SK-N-DZ (cell line): ENCODE measurements around the gene ASTN2.
"Not testable (repeated sequence)": the region's sequence is repeated elsewhere in the genome, so short reads cannot be mapped to it uniquely, and the experiment has no call there.

Experiments
- DNase-seq: peaks from one replicate; pipeline ENCODE4 v3.0.0-alpha.2; 2015; ENCODE audit warnings: low spot score

The ASTN2 gene

DNA sequence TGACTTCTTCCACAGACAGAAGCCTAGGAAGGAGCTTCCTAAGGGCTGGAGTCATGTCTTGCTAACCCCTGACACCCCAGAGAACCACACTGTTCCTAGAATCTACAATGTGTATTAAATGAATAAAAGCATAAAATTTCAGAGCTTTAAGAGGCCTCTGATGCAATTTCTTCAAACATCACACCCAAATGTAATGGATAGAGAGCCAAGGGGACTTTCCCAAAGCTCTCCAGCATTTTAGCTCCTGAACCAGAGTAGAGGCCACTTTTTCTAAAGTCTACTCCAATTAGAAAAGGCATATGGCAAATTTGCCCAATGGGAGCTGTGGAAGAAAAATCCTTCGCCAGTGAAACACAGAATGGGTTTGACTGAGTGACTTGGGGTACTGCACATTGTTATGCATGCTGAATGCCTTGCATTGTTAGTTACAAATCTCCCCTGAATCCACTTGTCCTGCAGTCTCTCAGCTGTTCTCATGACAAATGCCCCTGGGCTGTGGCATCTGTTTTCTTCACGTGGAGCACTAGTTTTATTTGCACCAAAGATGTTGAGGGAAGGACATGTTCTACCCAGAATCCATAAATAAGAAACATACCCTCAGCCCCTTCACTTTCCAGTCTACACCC lies 334.0 kb downstream of the ASTN2 start:
- no peak for DNase-seq

DNA sequence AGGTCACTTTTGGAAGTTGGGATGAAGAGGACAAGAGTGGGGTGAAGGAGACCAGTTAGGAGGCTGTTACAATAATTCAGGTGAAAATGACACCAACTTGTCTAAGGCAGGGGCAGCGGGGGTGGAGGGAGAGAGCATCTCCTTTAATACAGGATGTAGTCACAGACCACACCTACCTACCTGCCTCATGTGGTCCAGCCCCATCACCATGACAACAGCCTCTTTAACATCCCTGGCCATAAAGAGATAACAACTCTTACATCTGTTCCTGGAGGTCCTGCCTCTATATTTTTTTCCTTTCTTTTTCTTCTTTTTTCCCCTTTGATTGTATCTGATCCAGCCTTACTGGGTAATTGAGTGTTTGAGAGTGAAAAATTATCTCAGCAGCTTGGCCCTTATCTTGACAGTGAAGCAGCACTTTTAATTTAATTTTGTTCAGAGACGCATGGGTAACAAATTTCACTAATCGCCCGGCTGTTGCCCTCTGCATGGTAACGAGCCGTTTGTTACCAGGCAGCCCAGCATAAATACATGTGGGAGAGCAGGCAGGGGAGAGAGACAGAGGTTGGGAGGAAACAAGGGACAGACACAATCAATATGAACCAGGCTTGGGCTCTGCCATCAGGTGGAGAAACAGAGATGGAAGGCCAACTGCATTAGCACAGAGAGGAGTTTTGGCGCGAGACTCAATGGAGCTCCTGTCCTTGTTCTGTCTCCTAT lies 338.1 kb downstream of the ASTN2 start:
- peak; percentile 87 for DNase-seq

DNA sequence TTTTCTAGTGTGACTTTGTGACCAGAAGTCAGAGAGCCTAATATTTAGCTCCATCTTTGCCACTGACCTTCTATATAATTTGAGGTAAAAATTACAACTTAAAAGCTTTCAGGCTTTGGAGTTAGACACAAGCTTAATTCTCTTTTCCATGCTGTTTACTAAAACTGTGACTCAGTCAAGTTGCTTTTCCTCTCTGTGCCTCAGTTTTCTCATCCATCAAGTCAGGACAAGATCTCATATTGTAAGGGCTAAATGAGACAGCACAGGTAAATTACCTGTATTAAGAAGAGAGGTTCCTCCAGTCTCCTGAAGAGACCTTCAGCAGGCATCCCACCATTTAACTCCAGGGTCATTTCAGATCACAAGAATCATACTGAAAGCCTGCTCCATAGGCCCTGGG lies 339.2 kb downstream of the ASTN2 start:
- DNase-seq, result no peak

DNA sequence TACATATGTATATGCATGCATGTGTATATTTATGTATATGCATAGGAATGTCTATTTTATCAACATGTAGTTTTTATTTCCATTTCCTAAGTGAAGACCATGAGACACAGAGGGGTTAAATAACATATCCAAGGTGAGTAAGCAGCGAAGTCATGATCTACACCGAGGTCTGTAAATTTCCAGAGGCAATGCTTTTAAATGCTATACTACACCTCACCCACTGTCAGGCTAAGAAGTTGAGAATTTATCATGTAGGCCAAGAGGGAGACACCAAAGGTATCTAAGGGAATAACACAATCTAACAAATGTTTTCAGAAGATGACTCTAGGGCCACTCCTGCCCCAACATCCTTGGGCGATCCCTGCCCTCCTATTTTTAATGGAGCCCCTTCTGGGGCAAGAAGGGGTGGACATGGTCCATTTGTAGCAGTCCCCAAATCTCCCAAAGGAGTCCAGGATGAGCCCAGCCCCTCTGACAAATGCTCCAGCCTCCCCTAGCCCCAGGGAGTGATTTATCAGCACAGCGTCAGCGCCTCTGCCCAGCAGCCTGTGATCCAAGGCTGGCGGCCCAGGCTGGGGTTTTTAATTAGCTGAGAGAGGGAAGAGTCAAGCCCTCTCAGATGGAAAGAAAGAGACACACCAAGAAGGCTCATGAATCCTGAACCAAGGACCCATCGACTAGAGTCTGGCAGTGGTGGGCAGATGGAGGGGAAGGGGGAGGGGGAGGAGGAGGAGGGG lies 339.9 kb downstream of the ASTN2 start:
- DNase-seq, result peak; percentile 36

DNA sequence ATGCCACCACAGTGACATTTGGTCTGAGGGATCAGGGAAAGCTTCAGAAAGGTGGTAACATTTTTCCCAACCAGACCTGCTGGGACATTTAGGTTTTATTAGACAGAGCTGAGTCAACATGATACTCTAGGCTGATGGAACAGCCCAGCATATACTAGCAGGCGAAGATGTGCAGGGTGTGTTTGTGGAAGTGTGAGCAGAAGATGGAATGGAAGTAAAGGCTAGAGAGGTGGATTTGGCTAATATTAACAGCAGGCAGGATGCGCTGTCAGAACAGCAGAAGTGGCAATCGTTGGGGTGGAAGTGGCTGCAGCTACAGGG lies 340.6 kb downstream of the ASTN2 start:
- no peak for DNase-seq

DNA sequence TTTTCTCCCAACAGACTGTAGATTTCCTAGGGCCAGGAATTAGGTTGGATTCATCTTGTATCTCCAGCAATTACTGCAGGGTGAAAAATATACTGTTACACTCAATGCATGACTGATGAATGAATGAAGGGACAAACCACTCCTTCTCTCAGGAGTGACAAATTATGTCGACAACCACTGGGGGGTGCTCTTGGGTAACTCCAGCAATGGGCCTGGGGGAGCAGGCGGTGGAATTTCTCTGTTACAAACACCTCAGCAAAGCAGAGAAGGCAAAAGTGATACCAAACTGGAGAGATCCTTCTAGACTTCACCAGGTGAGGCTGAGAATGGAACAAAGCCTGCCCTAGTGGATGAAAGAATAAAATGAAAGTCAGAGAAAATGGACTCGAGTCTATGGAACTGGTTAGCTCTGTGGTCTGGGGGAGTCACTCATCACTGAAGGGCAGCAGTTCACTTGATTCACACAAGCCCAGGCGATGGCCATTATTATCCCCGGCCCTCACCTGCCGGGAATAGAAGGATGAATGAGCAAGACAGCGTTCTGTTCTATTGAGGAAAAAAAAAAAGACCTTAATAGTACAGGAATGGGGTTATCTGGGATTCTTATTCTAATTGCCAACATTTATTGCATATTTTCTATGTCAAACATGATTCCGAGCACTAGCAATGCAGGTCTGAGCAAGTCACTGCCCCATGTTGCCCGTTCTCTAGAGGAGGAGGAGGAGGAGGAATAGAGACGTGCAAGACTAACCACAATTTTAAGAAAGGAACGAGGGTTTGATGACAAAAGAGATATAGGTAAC lies 341.1 kb downstream of the ASTN2 start:
- DNase-seq, result peak; percentile 48

DNA sequence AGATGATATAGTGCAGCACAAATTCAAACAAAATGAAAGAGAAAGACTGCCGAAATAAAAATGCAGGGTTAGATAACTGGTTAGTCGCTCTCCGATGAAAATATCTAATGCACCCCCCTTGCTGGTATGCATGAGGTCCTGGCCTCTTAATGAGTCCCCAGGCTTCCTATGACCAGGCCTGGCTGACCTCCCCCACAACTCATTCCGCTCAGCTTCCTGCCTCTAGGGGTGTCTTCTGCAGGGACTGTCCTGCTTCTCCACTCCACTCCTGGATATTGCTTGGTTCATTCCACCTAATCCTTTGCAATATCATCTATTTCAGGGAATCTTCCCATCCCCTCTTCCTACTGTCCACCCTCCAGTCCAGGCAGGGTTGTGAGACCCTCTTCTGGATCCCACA lies 341.8 kb downstream of the ASTN2 start:
- no peak for DNase-seq

DNA sequence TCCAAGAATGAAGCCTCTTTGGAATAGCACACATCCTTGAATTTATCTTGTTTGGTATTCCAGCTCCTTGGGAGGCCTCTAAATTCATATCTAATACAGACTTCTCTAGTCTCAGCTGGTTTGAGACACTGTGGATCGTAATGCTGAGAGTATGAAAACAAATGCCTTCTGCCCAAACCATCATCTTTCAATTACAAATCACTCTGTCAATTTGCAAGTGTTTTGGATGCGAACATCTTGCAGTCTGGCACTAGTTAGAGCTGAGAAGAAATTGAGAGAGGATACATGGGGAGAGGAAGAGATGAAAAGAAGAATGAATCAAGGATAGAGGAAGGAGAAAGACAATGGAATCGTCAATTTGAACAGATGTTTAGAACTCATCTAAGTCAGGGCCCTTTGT lies 342.6 kb downstream of the ASTN2 start:
- DNase-seq, result no peak

DNA sequence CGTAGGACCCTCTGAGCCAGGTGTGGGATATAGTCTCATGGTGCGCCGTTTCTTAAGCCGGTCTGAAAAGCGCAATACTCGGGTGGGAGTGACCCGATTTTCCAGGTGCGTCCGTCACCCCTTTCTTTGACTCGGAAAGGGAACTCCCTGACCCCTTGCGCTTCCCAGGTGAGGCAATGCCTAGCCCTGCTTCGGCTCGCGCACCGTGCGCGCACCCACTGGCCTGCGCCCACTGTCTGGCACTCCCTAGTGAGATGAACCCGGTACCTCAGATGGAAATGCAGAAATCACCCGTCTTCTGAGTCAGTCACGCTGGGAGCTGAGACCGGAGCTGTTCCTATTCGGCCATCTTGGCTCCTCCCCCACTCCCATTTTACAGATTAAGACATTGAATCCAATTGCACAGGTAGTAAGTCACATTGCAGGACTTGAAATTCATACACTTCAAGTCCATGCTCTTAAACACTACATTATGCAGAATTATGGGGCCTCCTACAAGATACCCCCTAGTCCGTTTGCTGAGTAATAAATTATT lies 343.1 kb downstream of the ASTN2 start:
- DNase-seq, result not testable (repeated sequence)

DNA sequence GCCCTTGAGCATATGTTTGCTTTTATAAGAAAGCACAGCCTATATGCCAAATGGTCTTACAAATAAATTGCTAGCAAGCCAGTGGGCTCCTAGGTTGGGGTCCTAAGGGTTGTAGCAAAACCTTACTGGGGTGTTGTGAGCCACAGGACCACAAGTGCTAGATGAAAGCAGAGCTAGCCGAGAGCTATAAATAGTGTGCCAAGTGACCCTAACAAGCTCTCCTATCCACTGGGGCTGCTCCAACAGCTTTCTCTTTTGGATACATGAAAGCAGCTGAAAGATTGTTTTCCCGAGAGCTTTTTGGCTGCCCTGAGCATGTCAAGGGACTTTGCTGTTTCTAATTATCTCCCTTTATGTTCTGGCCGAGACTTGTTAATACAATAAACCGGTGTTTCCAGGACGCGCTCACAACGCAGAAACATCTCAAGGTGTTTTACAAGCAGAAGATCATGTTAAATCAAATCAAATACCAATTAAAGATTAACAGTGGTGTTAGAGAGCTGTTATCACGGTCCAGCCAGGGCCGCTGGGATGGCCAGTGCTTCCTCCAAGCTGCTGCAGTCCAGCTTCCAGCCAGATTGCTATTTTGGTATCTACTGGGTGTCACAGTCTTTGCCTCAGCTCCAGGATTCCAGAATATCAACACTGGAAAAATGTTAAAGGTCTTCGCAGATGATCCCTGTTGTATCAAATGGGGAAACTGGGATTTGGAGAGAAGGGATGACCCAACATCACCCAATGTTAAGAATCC lies 351.0 kb downstream of the ASTN2 start:
- peak; percentile 79 for DNase-seq

DNA sequence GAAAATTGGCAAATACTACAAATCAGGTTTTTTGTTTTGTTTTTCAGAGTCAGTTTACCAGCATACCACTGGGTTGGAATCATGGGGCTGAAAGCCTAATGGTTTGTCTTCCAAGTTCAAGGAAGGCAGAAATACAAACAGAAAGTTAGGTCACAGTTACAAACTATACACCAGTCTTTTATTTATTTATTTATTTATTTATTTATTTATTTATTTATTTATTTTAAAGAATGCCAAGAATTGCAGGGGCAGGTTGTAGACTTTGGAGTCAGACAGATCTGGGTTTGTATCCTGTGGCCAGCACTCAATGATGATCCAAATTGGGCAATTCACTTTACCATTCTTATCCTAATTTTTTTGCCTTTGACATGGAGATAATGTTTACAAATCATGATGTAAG lies 353.9 kb downstream of the ASTN2 start:
- no peak for DNase-seq

DNA sequence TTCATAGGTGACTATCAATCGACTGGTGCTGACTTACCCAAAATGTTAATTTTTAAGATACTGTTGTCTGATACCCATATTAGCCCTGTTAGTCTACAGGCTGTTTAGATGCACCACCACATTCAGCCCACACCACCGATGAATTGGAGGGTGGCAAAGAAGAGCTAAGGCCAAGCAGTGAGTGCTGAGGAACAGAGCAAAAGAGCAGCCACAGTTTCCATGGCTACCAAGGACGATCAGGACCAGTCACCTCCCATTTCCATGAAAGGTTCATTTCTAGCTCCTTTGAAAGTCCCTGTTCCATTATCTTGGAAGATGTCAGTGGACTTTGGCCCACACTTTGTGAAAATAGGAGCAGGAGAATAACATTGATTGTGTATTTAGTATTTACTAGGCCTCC lies 364.9 kb downstream of the ASTN2 start:
- DNase-seq, result no peak

DNA sequence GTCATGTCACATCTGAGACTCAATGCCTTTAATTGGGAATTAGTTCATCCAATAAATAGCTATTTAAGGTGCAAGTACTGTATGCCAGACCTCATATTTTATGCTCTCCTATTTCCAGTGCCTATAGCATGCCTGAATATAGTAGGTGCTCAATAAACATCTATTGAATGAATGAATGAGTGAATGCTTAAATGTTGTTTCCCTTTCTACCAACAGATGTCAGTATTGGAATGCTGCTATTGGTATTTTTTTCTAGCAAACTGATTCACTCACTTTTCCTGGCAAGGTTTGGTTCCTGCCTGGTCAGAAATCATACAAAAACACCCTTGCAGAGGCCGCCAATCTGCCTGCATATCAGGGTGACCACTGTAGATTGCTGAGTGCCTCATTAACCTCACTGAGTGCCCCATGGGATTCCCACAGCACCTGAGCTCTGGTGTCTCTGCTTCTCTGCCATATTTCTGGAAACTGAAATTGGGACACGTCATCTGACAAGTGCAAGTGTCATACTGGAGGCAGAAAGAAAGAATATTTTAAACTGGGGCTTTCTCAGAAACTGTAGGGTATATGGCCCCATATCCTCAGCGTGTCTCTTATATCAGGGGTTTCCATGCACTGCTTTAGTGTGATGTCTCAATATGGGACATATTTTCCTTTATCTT lies 368.1 kb downstream of the ASTN2 start:
- no peak for DNase-seq

DNA sequence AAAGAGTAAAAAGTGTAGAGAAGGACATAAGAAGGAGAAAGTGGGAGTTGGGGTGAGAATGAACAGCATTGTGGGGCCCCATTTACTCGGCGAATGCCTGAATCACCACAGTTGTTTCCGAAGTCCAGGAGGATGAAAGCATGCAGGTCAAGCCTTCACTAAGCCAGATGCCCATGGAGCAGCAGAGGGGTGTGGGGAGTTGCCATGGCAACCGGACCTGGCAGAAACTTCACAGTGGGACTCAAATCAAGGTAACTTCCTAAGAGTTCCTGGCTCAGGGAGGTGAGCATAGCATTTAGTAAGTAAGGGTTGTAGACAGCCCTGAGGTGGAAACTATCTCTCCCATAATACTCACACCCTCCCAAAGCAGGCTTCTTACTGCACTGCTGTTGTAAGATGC lies 370.6 kb downstream of the ASTN2 start:
- peak; percentile 44 for DNase-seq

DNA sequence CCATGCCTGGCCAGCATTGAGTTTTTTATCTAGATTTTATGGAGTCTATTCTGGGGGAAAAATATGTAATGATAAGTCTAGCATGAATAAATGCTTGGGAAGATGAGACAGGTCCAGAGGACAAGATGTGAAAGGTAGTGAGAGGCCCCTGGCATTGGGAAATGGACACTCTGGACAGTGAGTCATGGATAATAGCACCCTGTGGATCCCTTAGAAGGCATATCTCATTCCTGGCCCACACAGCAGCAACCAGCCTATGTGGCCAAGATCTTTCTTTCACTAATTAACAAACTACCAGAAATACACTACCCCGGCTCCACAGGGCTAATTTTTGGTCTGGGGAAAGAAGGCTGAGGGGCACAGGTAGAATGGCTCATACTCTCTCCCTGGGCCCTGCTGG lies 371.7 kb downstream of the ASTN2 start:
- no peak for DNase-seq

DNA sequence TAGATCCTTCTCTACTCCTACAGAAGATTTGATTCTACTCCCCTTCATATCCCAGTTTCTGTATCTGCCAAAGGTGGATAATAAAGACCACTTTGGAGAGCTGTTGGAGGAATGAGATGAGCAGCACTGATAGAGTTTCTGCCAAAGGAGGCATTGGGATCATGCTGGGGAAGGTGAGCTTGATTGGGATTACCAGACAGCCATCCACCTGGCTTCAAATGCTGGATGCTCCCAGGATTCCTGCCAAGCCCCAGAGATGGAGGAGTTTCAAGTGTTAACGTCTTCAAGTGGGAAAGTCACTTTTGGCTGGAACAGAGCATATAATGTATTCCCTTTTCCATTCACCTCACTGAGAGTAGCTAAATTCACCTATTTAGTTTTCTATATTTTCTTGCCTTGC lies 379.3 kb downstream of the ASTN2 start:
- no peak for DNase-seq

DNA sequence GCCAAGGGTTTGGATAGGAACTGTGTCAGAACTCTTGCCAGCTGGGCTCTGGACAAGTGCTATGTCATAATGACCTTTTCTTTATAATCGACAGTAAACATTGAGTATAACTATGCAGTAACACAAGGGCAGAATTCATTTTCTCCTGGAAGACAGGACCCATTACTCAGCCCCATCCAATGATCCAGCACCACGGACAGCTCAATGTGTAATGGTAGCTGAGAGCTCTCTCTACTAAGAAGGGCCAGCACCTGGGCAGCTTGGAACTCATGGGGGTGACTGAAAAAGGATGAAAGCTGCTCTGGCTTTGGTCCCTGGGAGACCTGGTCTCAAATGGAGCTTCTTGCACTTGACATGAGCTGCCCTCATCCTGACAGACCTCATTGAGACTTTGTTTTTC lies 380.0 kb downstream of the ASTN2 start:
- DNase-seq, result no peak

DNA sequence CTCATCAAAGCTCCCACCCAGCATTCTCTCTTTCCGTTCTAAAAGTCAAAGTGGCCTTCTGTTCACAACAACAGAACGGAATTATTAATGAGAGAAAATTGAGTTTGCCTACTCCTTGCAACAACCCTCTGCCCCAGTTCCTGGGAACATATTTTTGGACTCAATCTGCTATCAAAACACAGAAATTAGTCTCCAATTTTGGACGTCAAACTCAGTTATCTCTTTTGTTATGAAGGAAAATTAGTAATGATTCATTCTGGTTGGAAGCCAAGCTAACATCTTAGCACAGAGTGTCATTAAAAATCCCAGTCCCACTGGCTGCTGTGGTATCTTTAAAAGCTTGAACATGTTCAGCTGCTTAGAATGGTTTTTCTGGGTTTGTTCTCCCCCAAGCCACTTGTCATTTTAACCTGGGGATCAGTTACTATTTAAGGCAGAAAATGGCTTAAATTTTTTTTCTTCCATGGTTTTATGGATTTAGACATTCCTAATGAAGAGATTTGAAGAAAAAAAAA lies 384.5 kb downstream of the ASTN2 start:
- DNase-seq, result no peak

DNA sequence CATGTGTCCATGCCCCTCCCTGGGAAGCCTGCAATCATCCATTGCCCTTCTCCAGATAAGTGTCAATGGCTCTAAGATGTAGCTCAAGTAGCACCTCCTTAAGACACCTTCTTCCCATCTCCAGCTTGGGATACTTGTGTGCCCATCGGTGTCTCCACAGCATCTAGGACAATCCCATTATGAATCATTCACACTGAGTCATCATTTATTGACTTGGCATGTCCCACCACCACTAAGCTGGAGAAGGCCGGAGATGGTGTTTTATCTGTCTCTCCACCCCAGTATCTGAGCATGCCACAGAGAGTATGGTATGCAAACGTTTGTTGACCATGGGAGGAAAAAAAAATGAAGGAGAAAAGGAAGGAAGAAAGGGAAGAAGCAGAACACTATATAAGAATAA lies 385.5 kb downstream of the ASTN2 start:
- DNase-seq, result no peak

DNA sequence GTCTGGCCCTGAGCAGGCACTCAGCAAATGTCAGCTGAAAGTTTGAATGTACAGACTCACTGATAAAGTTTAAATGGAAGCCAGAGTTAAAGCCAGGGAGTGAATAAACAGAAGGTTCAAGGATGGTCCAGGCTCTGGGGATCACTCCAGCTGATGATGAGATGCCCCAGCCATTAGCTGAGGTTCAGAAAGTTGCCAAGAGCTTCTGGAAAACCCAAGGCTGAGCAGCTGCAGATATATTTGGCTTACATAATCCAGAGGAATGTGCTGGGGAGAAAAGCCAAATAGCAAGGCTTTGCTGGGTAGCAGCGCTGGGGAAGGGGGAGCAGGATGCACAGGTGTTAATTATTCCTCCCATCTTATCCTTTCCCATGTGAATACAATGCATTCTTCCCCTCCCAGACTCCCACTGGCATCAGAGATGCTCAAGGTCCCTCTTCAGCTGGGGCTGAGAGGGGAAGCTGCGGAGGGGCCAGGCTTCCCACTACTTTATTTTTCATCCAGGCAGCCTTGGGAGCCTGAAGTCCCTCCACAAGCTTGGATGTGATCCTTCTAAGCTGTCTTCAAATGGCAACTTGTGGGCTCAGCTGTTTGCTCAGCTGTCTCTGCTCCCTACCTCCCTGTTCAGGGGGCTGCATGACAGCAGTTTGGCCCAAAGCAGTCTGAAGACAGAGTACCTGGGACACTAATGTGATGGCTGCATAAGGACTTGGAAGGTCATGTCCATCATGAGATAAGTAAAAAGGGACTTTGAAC lies 386.6 kb downstream of the ASTN2 start:
- no peak for DNase-seq
